ENCODE measurements around the gene DHRS13.

GRCh38 chr17:28947639-28948038 lies 44.8 kb upstream of the DHRS13 start:
- TF ChIP-seq CTCF (conservative IDR thresholded peaks at IDR 0.05; ENCODE audit: low read length), result no peak
- no peak for TF ChIP-seq EZH2phosphoT487 (IDR thresholded peaks at IDR 0.05; ENCODE audit: borderline replicate concordance, low read depth, low read length)
